IPS-15b (cell line): Measurements from ENCODE around the gene FADS3.
A peak's percentile ranks its signal among the peaks of the same experiment; 100 is the strongest.
"Not testable (repeated sequence)": the region's sequence is repeated elsewhere in the genome, so short reads cannot be mapped to it uniquely, and the experiment has no call there.

Experiments used
- H3K27me3 ChIP-seq: one replicate; pipeline ENCODE4 v1.6.1; 2013; ENCODE audit warnings: low read length; ENCODE audit not compliant: control insufficient read depth, insufficient read depth
- H3K36me3 ChIP-seq: one replicate; pipeline ENCODE4 v1.6.1; 2013; ENCODE audit warnings: low read length; ENCODE audit not compliant: control insufficient read depth, insufficient read depth
- H3K4me1 ChIP-seq: one replicate; pipeline ENCODE4 v1.6.1; 2013; ENCODE audit warnings: mild to moderate bottlenecking, low read length; ENCODE audit not compliant: control insufficient read depth, insufficient read depth
- H3K4me3 ChIP-seq: one replicate; pipeline ENCODE4 v1.5.1; 2013; ENCODE audit warnings: low read depth, low read length
- H3K9ac ChIP-seq: one replicate; pipeline ENCODE4 v1.6.1; 2013; ENCODE audit warnings: low read depth, mild to moderate bottlenecking, low read length
- H3K9me3 ChIP-seq: one replicate; pipeline ENCODE4 v1.6.1; 2013; ENCODE audit warnings: mild to moderate bottlenecking, low read length; ENCODE audit not compliant: control insufficient read depth, insufficient read depth

FADS3 gene

DNA sequence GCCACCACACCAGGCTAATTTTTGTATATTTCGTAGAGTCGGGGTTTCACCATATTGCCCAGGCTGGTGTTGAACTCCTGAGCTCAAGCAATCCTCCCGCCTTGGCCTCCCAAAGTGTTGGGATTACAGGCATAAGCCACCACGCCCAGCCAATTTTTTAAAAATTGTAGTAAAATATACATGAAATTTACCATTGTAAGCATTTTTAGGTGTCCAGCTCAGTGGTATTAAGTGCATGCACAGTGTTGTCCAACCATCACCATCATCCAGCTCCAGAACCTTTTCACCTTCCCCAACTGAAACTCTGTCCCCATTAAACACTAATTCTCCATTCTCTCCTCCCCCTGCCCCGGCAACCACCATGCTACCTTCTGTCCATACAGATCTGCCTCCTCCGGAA, 8.5 kb downstream of the FADS3 start:
- no peak overlapping the region for H3K4me3 ChIP-seq
- no peaks in the 10 kb centered on the region for H3K27me3 ChIP-seq
- no peaks in the 10 kb centered on the region for H3K9me3 ChIP-seq
- H3K36me3 ChIP-seq: peaks cover 3% of the 10 kb centered on the region
- peaks cover 4% of the 10 kb centered on the region for H3K4me1 ChIP-seq
- no peak overlapping the region for H3K9ac ChIP-seq

DNA sequence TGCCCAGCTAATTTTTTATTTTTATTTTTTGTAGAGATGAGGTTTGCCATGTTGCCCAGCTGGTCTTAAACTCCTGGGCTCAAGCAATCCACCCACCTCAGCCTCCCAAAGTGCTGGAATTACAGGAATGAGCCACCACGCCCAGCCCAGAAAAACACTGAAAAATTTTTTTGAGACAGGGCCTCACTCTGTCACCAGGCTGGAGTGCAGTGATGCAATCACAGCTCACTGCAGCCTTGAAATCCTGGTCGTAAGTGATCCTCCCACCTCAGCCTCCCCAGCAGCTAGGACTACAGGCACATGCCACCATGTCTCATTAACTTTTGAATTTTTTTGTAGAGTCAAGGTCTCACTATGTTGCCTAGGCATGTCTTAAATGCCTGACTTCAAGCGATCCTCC, 9.1 kb downstream of the FADS3 start:
- H3K36me3 ChIP-seq, H3K4me1 ChIP-seq, H3K27me3 ChIP-seq, H3K9me3 ChIP-seq, H3K4me3 ChIP-seq, H3K9ac ChIP-seq: not testable (repeated sequence)

DNA sequence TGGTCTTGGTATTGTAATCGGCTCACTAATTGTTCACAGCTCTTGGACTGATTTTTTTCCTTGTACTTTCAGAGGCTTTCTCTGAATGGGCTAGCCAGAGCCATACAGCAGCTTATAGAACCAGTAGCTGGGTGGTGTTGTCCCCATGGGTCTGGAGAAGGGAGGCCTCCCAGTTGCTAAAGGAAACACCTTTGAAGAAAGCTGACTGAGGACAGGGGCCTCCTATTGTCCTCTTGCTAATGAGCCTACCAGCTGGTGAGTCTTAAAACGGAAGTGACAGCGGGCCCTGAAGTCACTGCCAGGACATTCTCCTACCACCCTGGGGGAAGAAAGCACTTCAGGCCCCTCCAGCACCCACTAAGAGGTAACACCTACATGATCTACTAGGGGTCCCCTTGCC, 9.9 kb downstream of the FADS3 start:
- H3K4me1 ChIP-seq: peaks cover 4% of the 10 kb centered on the region
- no peaks in the 10 kb centered on the region for H3K9me3 ChIP-seq
- H3K27me3 ChIP-seq: no peaks in the 10 kb centered on the region
- no peak overlapping the region for H3K9ac ChIP-seq
- no peak overlapping the region for H3K4me3 ChIP-seq
- H3K36me3 ChIP-seq: peaks cover 3% of the 10 kb centered on the region

DNA sequence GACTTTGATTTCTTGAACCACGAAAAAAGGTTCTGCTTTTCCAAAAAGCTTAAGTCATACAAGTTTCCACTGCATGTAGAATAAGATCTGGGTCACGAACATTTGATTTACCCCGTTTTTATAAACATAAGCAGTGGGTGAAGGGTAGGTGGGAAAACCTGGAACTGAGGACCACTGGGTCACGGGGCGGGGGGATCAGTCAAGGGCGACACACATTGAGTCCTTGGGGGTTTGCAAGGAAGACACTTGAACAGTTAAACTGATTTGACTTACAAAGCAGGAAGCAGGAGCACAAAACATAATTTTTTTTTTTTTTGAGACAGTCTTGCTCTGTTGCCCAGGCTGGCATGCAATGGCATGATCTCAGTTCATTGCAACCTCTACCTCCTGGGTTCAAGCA, 10.9 kb downstream of the FADS3 start:
- peaks cover 4% of the 10 kb centered on the region for H3K4me1 ChIP-seq
- no peak overlapping the region for H3K9ac ChIP-seq
- H3K36me3 ChIP-seq: peaks cover 3% of the 10 kb centered on the region
- no peaks in the 10 kb centered on the region for H3K9me3 ChIP-seq
- H3K4me3 ChIP-seq: no peak overlapping the region
- no peaks in the 10 kb centered on the region for H3K27me3 ChIP-seq

DNA sequence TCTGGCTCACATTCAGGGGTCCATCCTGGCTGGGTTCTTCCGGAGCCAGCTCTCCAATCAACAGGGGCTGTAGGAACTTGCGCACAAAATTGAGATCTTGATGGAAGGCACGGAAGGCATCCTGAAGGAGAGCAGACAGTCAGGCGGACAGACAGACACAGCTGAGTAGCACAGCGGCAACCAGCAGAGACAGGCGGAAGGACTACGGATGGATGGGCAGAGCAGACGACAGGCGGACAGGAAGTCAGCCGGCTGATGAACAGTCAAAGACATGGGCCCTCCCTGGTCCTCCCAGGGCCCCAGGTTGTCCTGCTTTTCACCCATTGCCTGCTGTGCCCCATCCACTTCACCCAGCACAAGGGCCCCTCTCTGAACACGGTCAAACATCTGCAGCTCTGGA, 11.3 kb downstream of the FADS3 start:
- Histone ChIP-seq H3K9ac (no peak overlapping the region), H3K4me3 (no peak overlapping the region), H3K27me3 (no peaks in the 10 kb centered on the region), H3K4me1 (peaks cover 4% of the 10 kb centered on the region), H3K9me3 (no peaks in the 10 kb centered on the region), H3K36me3 (peaks cover 3% of the 10 kb centered on the region)

DNA sequence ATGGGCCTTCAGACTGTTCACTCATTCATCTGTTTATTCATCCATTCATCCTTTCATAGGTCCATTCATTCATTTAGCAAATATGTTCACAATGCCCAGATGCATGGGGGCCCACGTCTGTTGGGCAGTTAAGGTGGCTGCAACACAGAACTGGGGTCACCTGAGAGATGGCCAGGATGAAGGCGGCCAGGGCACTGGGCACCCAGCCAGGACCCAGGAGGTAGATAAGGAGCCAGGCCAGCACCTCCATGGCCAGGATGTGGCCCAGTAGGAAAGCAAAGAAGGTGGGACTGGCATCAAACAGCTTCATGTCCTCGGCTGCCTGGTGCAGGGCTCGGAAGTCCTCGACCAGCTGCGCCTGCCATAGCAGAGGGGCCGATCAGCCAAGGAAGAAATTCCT, 12.2 kb downstream of the FADS3 start:
- Histone ChIP-seq H3K4me3 (no peak overlapping the region), H3K4me1 (peaks cover 6% of the 10 kb centered on the region), H3K27me3 (no peaks in the 10 kb centered on the region), H3K9ac (no peak overlapping the region), H3K36me3 (peaks cover 3% of the 10 kb centered on the region), H3K9me3 (no peaks in the 10 kb centered on the region)

DNA sequence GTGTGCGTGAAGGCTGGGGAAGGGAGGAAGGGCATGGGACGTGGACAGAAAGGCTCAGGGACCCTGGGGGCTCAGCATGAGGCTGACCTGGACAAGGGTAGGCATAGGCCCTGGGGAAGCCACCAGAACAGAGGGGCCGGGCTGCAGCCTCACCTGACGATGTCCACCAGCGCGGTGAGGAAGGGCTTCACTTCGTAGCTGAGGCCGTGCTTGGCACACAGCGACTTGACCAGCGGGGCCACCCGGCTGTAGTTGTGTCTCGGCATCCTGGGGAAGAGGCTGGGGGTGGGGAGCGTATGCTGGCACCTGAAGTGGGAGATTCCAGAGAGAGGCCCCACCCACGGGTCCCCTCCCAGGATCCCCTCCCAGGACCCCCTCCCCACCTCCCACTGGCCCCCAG, 15.6 kb downstream of the FADS3 start:
- peaks cover 3% of the 10 kb centered on the region for H3K27me3 ChIP-seq
- H3K9ac ChIP-seq: no peak overlapping the region
- no peaks in the 10 kb centered on the region for H3K9me3 ChIP-seq
- peaks cover 3% of the 10 kb centered on the region for H3K36me3 ChIP-seq
- peaks cover 8% of the 10 kb centered on the region for H3K4me1 ChIP-seq
- no peak overlapping the region for H3K4me3 ChIP-seq

DNA sequence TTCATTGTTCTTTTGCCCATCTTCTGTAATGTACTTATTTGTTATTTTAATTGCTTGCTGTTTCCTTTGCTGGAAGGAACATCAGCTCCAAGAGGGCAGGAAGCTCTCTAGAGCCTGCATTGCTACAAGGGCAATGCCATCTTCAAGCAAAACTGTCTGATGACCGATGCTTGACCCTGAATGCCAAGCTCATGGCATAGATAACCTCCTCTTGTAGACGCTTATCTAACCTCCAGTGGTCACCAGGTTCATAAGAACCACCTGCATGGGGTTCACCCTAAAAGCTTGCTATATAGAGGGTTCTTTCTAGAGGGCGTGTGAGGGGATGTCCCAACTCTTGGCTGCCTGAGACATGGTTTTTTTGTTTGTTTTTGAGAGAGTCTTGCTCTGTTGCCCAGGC, 16.5 kb downstream of the FADS3 start:
- Histone ChIP-seq H3K4me1 (peaks cover 8% of the 10 kb centered on the region), H3K36me3 (peaks cover 3% of the 10 kb centered on the region), H3K27me3 (peaks cover 3% of the 10 kb centered on the region), H3K4me3 (no peak overlapping the region), H3K9ac (no peak overlapping the region), H3K9me3 (no peaks in the 10 kb centered on the region)

DNA sequence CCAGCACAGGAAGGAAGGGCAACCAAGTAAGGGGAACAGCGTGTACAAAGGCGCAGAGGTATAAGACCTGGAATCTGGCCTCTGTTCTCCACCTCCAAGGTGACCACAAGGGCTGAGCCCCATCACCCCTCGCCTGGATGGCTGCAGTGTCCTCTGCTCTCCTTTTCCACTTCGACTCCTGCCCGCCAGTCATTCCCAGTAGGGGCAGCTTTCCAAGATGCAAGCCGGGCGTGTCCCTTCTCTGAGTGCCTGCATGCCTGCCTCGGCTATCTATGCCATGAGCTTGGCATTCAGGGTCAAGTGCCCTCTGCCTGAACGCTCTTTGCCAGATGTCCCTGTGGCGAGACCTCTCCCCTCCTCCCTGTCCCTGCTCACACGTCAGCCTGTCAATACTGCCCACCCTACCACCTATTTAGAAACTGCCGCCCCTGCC, 17.0 kb downstream of the FADS3 start:
- Histone ChIP-seq H3K4me1 (peaks cover 8% of the 10 kb centered on the region), H3K36me3 (peaks cover 3% of the 10 kb centered on the region), H3K9me3 (no peaks in the 10 kb centered on the region), H3K9ac (no peak overlapping the region), H3K4me3 (no peak overlapping the region), H3K27me3 (peaks cover 3% of the 10 kb centered on the region)

DNA sequence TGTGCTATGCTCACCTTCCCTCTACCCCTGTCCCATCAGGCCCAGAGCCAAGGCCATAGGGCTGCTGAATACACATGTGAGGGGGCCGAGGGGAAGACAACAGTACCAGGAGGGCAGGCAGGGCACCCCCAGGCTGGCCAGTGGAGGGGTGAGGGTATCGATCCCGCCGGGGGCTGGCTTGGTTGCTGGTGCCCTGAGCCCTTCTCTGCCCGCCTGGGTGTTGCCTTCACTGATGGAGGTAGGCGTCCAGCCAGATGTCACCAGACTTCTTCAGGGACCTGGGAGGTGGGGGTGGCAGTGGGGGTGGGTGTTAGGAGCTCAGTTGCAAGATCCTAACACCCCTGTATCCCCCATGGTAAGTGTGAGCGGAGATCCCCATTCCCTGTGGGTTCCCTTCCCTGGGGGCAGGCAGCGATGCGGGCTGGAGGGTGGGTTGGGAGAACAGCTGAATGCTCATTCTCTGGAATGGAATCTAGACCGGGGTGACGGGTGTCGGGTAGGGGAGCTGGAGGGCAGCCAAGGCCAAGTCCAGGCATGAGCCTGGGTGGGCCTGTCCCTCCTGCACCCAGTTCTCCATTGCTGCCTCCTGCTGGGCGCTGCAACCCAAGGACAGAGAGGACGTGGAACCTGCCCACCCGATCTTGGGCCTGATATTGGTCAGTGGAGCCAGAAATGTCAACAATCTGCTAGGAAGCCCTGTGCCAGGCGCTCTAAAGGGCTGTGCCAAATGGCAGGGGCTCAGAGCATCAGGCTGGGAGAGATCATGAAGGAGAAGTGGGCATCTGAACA, 17.6 kb downstream of the FADS3 start:
- Histone ChIP-seq H3K27me3 (peaks cover 3% of the 10 kb centered on the region), H3K4me1 (peaks cover 8% of the 10 kb centered on the region), H3K4me3 (no peak overlapping the region), H3K9me3 (no peaks in the 10 kb centered on the region), H3K9ac (no peak overlapping the region), H3K36me3 (peaks cover 3% of the 10 kb centered on the region)

DNA sequence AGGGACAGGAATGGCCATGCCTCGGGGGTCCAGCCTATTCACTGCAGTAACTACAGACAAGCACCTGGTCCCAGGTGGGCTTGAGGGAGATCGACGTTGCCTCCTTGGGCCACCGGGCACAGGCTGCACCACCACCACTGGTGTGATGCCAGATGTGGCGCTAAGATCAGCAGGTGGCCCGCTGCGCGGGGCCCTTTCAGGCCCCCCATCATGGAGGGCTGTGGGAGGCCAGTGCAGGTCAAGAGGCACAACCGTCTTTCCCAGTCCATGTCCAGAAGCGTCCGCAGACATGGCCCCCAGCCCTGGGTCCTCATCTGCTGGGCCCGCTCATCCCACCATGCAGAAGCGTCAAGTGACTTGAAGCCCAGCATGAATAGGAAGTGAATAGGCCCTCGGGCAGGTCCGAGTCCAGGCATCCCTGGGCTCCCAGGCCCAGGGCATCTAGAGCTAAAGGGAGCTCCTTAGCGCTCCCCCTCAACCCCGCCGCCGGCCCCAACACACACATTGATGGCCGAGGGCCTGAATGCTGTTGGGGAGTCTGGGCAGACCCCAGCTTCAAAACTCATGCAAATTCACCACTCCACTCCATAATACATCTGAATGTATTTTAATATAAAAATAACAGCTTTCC, 18.3 kb downstream of the FADS3 start:
- H3K36me3 ChIP-seq: no peaks in the 10 kb centered on the region
- peaks cover 3% of the 10 kb centered on the region for H3K27me3 ChIP-seq
- H3K4me1 ChIP-seq: peaks cover 8% of the 10 kb centered on the region
- no peak overlapping the region for H3K4me3 ChIP-seq
- H3K9ac ChIP-seq: no peak overlapping the region
- no peaks in the 10 kb centered on the region for H3K9me3 ChIP-seq

DNA sequence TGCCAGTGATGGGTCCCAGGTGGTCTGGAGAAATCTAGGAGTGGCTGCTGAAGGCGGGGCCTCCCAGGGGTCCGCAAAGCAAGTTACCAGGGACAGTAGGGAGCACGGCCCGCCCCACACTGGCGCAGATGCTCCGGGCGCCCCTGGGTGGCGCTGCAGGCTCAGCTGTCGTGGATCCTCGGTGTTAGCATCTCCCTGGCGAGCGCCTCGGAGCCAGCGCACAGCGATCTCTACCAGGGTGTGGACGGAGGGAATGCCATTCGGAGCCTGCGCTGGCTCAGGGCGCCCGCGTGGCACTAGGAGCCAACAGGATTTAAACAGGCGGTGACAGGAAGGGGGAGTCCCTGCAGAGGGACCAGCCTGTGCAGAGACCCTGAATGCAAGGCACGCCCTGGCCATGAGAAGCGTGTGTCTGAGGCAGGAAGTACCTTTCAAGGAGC, 20.2 kb downstream of the FADS3 start:
- Histone ChIP-seq H3K27me3 (peaks cover 3% of the 10 kb centered on the region), H3K9me3 (no peaks in the 10 kb centered on the region), H3K4me1 (peaks cover 8% of the 10 kb centered on the region), H3K4me3 (peak overlapping the region; percentile 6), H3K9ac (no peak overlapping the region), H3K36me3 (peaks cover 2% of the 10 kb centered on the region)
